GM23338 (cell line): Measurements from ENCODE around the gene CASS4. TPM values are rescaled to one million over a fixed set of nuclear protein-coding genes. Genes with fewer than 3 reads are reported as not detected.

ENCODE experiments used
- ATAC-seq: fragments of 200-7000 bp; cut with Tn5 transposase; 3 replicates; pipeline ENCODE4 v1.9.1; 2020
- DNase-seq: peaks from one replicate; pipeline ENCODE4 v3.0.0-alpha.2; 2015; ENCODE audit warnings: low spot score
- H2AFZ ChIP-seq: fragments of 200-600 bp; sonication (generic); 2 replicates; pipeline ENCODE4 v1.8.0; 2016; ENCODE audit warnings: antibody characterized with exemption, mild to moderate bottlenecking, moderate library complexity
- H3F3A ChIP-seq: fragments of 200-600 bp; sonication (generic); replicated peaks from 2 replicates; pipeline ENCODE4 v1.8.0; 2017; ENCODE audit warnings: antibody characterized with exemption, mixed run types, low read depth
- H3K27ac ChIP-seq: fragments of 200-600 bp; sonication (generic); 2 replicates; pipeline ENCODE4 v1.6.1; 2016; ENCODE audit warnings: low read depth
- H3K27me3 ChIP-seq: fragments of 200-600 bp; sonication (generic); 2 replicates; pipeline ENCODE4 v1.8.0; 2016; ENCODE audit warnings: mild to moderate bottlenecking, mixed run types, moderate library complexity; ENCODE audit not compliant: insufficient read depth
- H3K36me3 ChIP-seq: fragments of 200-600 bp; sonication (generic); 2 replicates; pipeline ENCODE4 v1.8.0; 2016; ENCODE audit warnings: mild to moderate bottlenecking; ENCODE audit not compliant: insufficient read depth
- H3K4me1 ChIP-seq: fragments of 200-600 bp; sonication (generic); 2 replicates; pipeline ENCODE4 v1.8.0; 2016; ENCODE audit warnings: mild to moderate bottlenecking, moderate library complexity; ENCODE audit not compliant: insufficient read depth
- H3K4me2 ChIP-seq: fragments of 200-600 bp; sonication (generic); 2 replicates; pipeline ENCODE4 v1.7.1; 2017; ENCODE audit warnings: mixed run types
- H3K4me3 ChIP-seq: fragments of 200-600 bp; sonication (generic); 2 replicates; pipeline ENCODE4 v1.6.1; 2016; ENCODE audit warnings: mixed run types
- H3K79me2 ChIP-seq: fragments of 200-600 bp; sonication (generic); replicated peaks from 2 replicates; pipeline ENCODE4 v1.8.0; 2017; ENCODE audit warnings: mild to moderate bottlenecking; ENCODE audit not compliant: insufficient read depth
- H3K9me2 ChIP-seq: fragments of 200-600 bp; sonication (generic); 2 replicates; pipeline ENCODE4 v1.8.0; 2017; ENCODE audit not compliant: insufficient read depth
- H4K20me1 ChIP-seq: fragments of 200-600 bp; sonication (generic); replicated peaks from 2 replicates; pipeline ENCODE4 v1.8.0; 2017; ENCODE audit warnings: mild to moderate bottlenecking; ENCODE audit not compliant: insufficient read depth
- H3K27ac Mint-ChIP-seq: 2 replicates; pipeline ENCODE4 v1.8.0; 2020; ENCODE audit warnings: inconsistent platforms, mild to moderate bottlenecking, moderate library complexity, mixed read lengths
- H3K27me3 Mint-ChIP-seq: 3 replicates; pipeline ENCODE4 v1.8.0; 2022; ENCODE audit warnings: low read depth, mild to moderate bottlenecking, moderate library complexity, mixed read lengths, inconsistent platforms; ENCODE audit not compliant: insufficient read depth, poor library complexity
- H3K36me3 Mint-ChIP-seq: 3 replicates; pipeline ENCODE4 v1.8.0; 2021; ENCODE audit warnings: low read depth, mild to moderate bottlenecking, inconsistent platforms, moderate library complexity, mixed read lengths
- H3K4me1 Mint-ChIP-seq: 3 replicates; pipeline ENCODE4 v1.8.0; 2020; ENCODE audit warnings: mild to moderate bottlenecking, inconsistent platforms, mixed read lengths
- H3K4me3 Mint-ChIP-seq: 3 replicates; pipeline ENCODE4 v1.8.0; 2021; ENCODE audit warnings: moderate library complexity, mild to moderate bottlenecking, inconsistent platforms, mixed read lengths
- H3K9me3 Mint-ChIP-seq: 3 replicates; pipeline ENCODE4 v1.8.0; 2020; ENCODE audit warnings: moderate library complexity, mild to moderate bottlenecking, inconsistent platforms, mixed read lengths
- CTCF ChIP-seq, 2 experiments: fragments of 200-600 bp in 1 of 2; sonication (generic) in 1 of 2; conservative IDR thresholded peaks; 2 replicates each; pipeline versions ENCODE4 v1.5.1 to v1.6.1; 2016 to 2017; ENCODE audit warnings: antibody characterized with exemption in 2 of 2, low read depth in 2 of 2, mild to moderate bottlenecking in 2 of 2, moderate library complexity in 1 of 2
- ETS1 ChIP-seq: IDR thresholded peaks from 2 replicates; pipeline ENCODE4 v1.6.1; 2016; ENCODE audit warnings: antibody characterized with exemption
- EZH2phosphoT487 ChIP-seq: fragments of 200-600 bp; sonication (generic); IDR thresholded peaks from one replicate; pipeline ENCODE4 v1.8.1; 2018; ENCODE audit warnings: antibody characterized with exemption; ENCODE audit not compliant: unreplicated experiment
- JUNB ChIP-seq: IDR thresholded peaks from one replicate; pipeline ENCODE4 v1.6.1; 2016; ENCODE audit warnings: antibody characterized with exemption; ENCODE audit not compliant: unreplicated experiment
- NANOG ChIP-seq: IDR thresholded peaks from 2 replicates; pipeline ENCODE4 v1.6.1; 2016; ENCODE audit warnings: antibody characterized with exemption, borderline replicate concordance
- POLR2AphosphoS5 ChIP-seq: IDR thresholded peaks from 2 replicates; pipeline ENCODE4 v1.6.1; 2016; ENCODE audit warnings: antibody characterized with exemption, low read depth
- REST ChIP-seq: IDR thresholded peaks from one replicate; pipeline ENCODE4 v1.6.1; 2018; ENCODE audit warnings: antibody characterized with exemption; ENCODE audit not compliant: unreplicated experiment
- STAT1 ChIP-seq: IDR thresholded peaks from one replicate; pipeline ENCODE4 v1.6.1; 2016; ENCODE audit warnings: antibody characterized with exemption; ENCODE audit not compliant: unreplicated experiment
- ZNF114 ChIP-seq: fragments of 250-450 bp; sonication (Bioruptor Pico); IDR thresholded peaks from 2 replicates; pipeline ENCODE4 v1.5.0; 2020; ENCODE audit warnings: mild to moderate bottlenecking, moderate library complexity
- ZNF331 ChIP-seq: fragments of 250-450 bp; sonication (Bioruptor Pico); IDR thresholded peaks from 2 replicates; pipeline ENCODE4 v1.5.0; 2020; ENCODE audit warnings: low read depth, mild to moderate bottlenecking, moderate library complexity
- ZNF462 ChIP-seq: fragments of 250-450 bp; sonication (Bioruptor Pico); IDR thresholded peaks from 2 replicates; pipeline ENCODE4 v1.5.0; 2020; ENCODE audit warnings: mild to moderate bottlenecking, moderate library complexity
- polyA plus RNA-seq: library from polyadenylated mRNA; unstranded; fragments of >200 nt; fragmentation: Nextera tagmentation; extraction: Ambion mirVana; gene quantifications from 2 replicates; pipeline ENCODE4 v1.2.1, GENCODE V29; 2016
- total RNA-seq: library from RNA; depleted of rRNA; stranded (reverse); fragments of >200 nt; shearing (Covaris generic); gene quantifications from 2 replicates; pipeline ENCODE4 v1.2.3, GENCODE V29; 2014

The CASS4 gene
- total and polyA plus RNA-seq, 2 experiments from 2014 or later: not detected

- Mint-ChIP-seq H3K36me3 (no peaks in the 10 kb centered on the region), H3K9me3 (no peaks in the 10 kb centered on the region), H3K27ac (no peak overlapping the region), H3K27me3 (peaks cover 25% of the 10 kb centered on the region), H3K4me1 (peaks cover 15% of the 10 kb centered on the region), H3K4me3 (no peak overlapping the region)
- Histone ChIP-seq H3K27me3 (peaks cover 11% of the 10 kb centered on the region; the same call in 1 of the 2 replicates), H3F3A (no peaks in the 10 kb centered on the region), H3K4me1 (no peaks in the 10 kb centered on the region), H3K79me2 (no peaks in the 10 kb centered on the region), H3K36me3 (no peaks in the 10 kb centered on the region), H3K4me3 (no peak overlapping the region), H3K4me2 (no peak overlapping the region), H2AFZ (no peak overlapping the region), H3K9me2 (no peaks in the 10 kb centered on the region), H4K20me1 (no peaks in the 10 kb centered on the region), H3K27ac (no peak overlapping the region)
- ATAC-seq (no peak), DNase-seq (no peak)
- TF ChIP-seq ZNF462 (CRISPR knock-in tag): no peak
- TF ChIP-seq ZNF331 (CRISPR knock-in tag): no peak
- no peak for TF ChIP-seq NANOG
- TF ChIP-seq STAT1: no peak
- no peak for TF ChIP-seq ZNF114
- TF ChIP-seq ETS1: no peak
- TF ChIP-seq CTCF (conservative IDR thresholded peaks at IDR 0.05; ENCODE audit: low read depth in 2 of 2): no peak
- TF ChIP-seq POLR2AphosphoS5: no peak
- TF ChIP-seq EZH2phosphoT487: no peak
- TF ChIP-seq REST: no peak
- TF ChIP-seq JUNB: no peak
These were observed 8.0 kb downstream of the CASS4 start for GRCh38 chr20:56420028-56420427.
